Measurements from ENCODE around the gene CYTH3.
"Not testable (repeated sequence)": the region's sequence is repeated elsewhere in the genome, so short reads cannot be mapped to it uniquely, and the experiment has no call there.

Gene CYTH3

DNA sequence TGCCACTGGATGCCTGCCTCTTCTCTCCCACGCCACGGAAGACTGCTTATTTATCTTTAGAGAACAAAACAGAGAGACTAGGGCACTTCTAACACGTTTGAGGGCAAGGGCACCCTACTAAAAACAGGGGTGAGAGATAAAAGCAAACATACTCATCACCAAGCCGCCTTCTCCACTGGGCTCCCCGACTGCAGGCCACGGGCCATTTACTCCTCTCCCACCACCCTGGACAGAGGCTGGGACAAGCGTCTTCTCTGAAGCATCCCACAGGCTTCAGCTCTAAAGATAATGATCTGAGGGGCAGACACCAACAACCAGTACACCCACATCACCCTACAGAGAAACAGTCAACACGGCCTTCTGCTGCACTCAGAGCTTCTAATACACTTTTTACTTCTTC, 78.7 kb downstream of the CYTH3 start:
- DNase-seq (ENCODE audit: low spot score): no peak

DNA sequence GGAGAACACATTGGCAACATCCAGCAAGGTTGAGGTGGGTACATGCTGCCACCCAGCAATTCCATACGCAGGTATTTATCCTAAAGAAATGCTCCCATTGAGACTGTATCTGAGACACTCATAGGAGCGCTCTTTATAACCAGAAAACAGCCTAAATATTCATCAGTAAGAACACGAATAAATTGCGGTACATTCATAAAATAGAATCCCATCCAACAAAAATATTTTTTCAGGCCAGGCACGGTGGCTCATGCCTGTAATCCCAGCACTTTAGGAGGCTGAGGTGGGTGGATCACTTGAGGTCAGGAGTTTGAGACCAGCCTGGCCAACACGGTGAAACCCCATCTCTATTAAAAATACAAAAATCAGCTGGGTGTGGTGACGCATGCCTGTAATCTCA, 81.9 kb downstream of the CYTH3 start:
- DNase-seq (ENCODE audit: low spot score): not testable (repeated sequence)

DNA sequence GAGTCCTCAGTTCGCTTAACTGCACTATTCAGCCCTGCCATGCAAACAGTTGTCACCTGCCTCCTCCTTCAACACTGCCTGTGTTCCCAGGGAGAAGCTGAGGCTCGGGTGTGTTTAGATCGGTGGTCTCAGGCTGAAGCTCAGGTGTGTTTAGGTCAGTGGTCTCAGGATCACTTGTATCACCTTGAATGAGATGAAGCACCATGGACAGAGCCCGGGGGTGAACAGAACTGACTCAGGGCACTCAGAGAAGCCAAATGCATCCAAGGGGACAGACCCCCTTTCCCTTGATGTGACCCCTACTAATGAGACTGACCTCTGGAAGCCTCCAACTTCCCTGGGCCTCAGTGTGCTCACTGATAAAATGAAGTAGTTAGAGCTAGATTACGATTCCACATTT, 84.0 kb downstream of the CYTH3 start:
- no peak for DNase-seq (ENCODE audit: low spot score)

DNA sequence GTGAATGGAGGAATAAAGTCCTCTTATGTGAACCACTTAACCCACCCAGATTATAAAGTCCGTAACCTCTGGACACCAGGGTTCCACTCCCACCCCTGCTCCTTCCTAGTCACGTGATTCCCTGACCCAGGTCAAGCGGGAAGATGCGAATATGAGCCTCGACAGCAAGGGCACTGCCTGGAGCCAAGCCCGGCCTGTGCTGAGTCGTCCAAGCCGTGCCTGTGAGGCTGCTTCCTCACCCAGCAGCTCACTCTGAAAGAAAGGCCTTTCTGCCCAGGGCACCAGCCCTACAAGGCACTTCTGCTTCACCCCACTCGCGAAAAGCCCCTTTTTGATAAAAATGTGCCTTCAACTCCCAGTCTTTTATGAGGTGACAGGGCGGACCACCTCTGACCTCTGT, 85.8 kb downstream of the CYTH3 start:
- DNase-seq (ENCODE audit: low spot score): no peak

DNA sequence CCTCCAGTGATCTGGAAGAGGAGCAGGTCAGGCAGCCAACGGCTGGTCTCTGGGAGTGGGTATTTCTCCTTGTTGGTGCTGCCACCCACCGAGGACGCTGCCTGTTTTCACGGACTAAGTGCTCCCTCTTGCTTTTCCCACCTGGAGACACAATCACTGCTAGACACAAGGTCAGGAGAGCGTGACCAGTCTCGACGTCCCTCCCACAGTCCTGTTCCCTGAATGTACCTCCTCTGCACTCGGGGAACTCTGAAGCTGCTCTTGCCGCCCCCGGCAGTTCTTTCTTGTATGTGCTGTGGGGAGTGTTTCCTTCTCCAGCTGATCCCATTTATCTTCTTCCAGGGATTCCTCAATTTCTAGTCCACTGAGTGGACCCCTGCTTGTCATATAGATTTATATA, 89.4 kb downstream of the CYTH3 start:
- DNase-seq (ENCODE audit: low spot score): no peak

DNA sequence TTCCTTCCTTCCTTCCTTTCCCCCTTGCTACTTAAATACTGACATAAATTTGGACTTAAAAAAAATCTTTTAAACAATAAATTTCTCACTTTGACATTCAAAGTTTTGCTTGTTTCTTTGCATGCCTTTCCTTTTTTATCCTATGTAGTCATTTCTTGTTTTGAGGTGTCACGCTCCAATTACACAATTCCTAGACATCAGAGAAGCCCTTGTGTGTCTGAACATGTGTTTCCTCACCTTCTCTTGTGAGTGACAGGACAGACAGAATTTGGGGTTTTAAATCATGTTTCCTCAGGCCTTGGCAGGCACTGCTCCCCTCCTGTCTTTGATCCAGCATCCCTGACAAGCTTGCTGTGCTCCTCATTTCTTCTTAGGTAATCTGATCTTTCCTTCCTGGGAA, 91.3 kb downstream of the CYTH3 start:
- no peak for DNase-seq (ENCODE audit: low spot score)

DNA sequence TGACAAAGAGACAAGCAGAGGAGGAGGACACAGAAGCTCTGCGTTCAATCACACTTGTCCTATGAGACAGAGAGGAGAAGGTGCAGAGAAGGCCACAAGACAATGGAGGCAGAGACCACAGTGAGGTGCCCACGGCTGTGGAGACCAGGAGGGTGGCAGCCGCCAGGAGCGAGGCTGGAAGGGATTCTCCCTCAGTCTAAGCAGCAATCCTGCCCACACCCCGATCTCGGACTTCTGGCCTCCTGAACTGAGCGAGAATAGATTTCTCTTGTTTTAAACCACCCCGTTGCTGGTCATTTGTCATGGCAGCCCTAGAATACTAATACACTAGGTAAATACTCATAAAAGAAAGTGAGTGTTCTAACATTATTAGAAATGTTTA, 92.1 kb downstream of the CYTH3 start:
- no peak for DNase-seq (ENCODE audit: low spot score)

DNA sequence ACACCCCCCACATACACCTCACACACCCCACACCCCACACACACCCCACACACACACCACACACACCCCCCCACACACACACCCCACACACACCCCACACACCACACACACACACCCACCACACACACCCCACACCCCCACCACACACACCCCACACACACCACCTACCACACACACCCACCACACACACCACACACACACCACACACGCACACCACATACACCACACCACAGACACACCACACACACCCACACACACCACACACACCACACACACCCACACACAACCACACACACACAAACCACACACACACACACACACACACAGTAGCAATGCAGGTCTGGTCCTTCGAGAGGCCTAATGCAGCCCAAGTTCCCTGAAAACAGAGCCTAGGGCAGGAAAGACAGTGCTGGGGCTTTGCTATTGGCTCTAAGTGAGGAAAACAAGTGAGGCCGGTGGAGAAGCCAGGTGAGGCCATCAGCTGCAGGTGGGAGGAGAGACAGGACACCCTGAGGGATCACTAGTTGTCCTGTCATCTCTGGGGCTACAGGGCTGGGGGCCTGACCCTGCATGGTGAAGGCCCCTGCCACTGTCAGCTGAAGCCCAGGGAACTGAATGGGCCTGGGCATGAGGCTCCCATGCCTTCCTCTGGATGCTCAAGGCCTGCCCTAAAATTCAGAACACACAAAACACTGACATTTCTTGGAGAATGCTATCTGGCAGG, 92.6 kb downstream of the CYTH3 start:
- no peak for DNase-seq (ENCODE audit: low spot score)

DNA sequence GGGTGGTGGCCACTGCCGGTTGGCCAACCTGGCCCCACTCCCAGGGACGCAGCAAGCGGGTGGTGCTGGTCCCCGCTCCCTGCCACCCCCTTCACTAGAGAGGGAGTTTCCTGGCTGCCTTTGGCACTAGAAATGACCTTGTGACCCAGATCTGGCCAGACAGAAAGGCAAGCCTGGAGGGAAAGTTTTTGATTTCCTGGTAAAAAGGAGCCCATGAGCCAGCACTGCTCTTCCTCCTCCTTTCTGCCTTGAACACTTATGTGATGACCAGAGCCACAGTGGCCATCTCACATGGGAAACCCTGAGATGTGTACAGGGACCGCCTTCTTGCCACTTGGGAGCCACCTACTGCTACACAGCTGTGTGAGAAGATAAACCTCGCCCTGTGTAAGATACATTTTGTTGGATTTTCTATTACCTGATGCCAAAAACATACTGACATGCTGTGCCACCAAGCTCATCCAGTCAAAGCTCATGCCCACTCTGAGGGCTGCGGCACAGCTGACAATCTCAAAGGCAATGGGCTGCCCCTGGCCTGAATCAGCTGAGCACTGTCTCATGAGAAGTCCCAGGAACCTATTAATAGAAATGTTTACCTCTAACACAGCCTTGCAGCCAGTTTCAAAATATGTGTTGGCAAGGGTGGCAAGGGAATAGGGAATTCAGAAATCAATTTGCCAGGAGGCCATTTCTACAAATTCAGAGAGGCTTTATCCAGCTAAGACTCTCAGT, 94.0 kb downstream of the CYTH3 start:
- no peak for DNase-seq (ENCODE audit: low spot score)

DNA sequence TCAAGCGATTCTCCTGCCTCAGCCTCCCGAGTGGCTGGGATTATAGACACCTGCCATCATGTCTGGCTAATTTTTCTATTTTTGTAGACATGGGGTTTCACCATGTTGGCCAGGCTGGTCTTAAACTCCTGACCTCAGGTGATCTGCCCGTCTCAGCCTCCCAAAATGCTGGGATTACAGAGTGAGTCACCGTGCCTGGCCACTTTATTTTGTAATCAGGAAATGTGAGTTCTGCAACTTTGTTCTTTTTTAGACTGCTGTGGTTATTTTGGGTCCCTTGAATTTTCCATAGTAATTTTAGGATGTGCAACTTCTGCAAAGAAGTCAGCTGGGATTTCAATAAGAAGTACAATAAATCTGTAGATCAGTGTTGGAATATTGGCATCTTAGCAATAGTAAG, 96.8 kb downstream of the CYTH3 start:
- no peak for DNase-seq (ENCODE audit: low spot score)

DNA sequence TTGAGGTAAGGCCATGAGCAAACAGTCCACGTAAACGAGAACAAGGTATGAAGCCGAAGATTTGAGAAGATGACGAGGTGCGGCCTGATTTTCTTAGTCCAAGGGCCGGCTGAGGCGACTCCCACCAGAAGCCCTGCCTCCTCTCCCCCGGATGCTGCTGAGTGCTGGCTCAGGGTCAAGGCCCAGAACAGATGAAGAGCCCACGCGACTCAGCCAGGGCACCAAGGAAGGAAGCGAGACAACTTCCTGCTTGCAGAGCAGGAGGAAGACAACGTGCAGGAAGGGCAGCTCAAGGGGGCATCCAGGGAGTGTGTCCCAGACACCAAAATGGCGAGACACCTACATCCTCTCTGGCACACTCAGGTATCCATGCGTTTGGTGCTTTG, 99.5 kb downstream of the CYTH3 start:
- DNase-seq (ENCODE audit: low spot score): no peak

DNA sequence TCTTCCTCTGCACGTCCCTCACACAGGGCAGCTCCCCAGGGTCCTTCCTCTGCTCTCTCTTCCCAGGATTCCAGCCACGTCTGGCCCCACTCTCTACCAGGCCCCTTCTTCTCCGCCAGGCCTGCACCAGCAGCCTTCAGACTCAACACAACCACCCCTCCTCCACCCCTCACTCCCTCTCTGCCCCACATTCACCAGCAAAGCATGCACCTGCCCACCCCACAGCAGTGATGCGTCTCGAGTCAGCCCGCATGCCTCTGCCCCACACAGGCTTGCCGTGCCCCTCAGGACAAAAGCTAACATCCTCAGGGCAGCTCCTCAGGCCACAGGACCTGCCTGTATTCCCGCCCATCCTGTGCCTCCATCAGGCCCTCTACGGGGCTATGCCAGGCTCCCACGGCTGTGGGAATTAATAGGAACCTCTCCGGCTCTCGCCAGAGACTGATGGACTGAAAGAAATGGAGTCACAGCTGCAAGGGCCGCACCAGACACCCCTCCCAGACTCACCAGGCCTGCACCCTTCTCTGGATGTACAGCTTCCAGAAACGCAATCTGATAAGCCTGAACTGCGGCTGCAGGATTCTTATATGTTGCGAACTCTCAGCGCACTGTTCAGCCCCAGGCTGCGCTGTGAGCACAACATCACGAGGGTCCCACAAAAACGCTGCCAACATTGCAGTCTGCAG, 100.1 kb downstream of the CYTH3 start:
- DNase-seq (ENCODE audit: low spot score): no peak

DNA sequence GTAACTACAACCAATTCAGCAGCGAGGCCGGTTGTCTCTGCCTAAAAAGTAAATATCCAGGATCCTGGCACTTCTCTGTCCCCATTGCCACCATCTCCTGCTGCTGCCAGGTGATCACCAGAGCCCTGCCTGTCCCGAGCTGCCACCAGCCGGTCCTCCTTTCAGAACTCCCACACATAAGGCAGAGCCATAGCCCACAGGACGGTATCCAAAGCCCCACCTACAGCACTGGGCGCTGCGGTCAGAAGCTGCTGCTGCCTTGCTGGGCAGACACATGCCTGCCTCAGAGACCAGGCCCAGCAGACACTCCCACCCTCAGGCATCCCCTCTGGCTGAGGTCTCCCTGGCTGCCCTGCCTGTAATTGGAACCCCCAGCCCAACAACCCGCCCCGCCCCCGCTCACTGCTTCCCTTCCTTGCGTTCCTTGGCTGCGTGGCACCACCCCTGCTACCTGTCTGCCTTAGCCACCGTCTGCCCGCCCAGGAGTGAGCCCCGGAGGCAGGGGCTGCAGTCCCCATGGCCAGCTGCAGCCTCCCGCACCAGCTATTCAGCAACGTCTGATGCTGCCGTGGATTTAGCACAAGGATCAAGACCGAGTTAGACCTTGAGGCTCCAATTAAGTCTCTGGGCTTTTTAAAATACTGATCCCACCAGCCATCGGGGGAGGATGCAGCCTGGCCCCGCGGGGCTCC, 100.7 kb downstream of the CYTH3 start:
- DNase-seq (ENCODE audit: low spot score): no peak

DNA sequence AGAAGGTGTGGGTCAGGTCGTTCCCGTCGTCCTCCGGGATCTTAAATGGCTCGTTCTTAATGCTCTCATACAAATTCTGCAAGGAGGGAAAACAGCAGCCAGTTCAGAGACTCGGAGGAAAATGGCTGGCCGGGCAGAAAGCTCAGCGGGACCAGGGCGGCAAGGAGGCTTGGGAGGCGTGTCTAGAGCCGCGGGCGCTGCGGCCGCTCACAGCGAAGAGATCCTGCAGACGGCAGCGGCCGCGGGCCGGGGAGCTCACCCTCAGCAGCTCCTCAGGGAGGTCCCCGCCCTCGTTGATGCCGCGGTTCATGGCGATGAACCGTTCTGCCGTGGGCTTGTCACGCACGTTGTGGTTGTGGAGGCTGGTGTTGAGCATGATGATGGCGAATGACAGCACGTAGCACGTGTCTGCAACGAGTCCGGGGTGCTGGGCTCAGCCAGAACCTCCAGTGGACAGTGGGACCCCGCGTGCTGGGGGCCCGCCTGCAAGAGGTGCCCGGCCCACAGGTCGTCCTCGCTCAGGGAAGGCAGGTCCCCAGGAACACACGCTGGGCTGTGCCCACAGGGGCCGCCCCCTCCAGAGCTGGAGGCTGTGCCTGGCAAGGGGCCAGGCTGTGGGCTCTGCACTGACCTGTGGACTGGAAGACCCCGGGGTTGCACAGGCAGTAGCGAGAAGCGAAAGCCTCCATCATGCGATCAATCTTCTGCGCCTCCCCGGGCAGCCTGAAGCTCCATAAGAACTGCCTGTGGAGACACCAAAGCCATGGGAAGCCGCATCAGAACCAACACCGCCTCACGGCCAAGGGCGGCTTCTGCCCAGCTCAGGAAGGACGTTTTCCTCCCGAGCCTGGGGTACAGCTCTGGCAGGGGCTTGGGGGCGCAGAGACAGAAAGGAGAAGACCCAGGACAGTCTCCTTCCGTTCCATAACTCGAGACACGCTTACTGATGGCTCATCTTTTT, 101.6 kb downstream of the CYTH3 start:
- no peak for DNase-seq (ENCODE audit: low spot score)

DNA sequence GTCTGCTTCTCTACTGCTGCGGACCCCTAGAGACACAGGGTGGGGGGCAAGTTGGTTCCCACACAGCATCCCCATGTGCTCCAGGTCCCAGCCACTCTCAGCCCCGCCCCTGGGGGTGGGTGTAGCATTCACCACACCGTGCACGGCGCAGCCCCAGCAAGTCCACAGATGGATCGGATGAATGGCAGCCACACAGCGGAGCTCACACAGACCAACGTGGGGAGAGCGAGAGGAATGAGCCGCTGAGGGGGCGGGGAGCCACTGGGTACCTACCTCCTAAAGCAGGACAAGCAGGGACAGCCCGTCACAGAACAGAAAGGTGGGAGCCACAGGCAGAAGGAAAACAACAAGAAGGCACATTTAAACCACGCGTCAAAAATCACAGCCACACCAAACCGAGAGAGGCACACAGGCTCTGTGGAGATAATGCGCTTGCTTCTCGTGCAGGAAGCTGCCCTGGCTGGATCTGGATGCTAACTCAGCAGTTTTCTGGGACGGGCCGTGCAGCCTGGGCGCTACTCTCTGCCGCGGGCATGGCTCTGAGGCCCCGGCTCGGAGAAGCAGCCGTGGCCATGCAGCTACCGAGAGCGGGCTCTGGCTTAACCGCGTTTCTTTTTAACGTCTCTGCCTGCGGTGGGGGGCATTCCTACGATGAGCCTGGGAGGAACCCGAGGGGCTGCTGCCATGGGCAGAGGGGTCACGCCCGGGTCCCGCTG, 102.5 kb downstream of the CYTH3 start:
- DNase-seq (ENCODE audit: low spot score): no peak

DNA sequence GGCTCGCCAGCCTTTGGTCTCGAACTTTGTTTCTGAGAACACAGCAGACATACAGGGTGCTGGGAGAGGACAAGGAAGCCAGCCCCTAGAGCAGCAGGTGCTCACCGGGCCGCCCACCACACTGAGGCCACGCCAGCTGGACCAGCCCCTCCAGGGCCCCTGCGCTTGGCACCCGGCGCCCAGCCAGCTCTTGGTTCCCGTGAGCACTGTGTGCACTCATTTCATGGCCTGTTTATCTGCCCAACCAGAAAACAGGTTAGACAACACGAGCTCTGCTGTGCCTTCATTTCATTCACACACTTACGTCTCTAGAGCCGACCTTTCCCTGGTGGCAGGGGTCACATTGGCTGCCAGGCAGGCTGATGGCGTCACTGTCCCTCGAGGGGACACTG, 104.0 kb downstream of the CYTH3 start:
- no peak for DNase-seq (ENCODE audit: low spot score)

DNA sequence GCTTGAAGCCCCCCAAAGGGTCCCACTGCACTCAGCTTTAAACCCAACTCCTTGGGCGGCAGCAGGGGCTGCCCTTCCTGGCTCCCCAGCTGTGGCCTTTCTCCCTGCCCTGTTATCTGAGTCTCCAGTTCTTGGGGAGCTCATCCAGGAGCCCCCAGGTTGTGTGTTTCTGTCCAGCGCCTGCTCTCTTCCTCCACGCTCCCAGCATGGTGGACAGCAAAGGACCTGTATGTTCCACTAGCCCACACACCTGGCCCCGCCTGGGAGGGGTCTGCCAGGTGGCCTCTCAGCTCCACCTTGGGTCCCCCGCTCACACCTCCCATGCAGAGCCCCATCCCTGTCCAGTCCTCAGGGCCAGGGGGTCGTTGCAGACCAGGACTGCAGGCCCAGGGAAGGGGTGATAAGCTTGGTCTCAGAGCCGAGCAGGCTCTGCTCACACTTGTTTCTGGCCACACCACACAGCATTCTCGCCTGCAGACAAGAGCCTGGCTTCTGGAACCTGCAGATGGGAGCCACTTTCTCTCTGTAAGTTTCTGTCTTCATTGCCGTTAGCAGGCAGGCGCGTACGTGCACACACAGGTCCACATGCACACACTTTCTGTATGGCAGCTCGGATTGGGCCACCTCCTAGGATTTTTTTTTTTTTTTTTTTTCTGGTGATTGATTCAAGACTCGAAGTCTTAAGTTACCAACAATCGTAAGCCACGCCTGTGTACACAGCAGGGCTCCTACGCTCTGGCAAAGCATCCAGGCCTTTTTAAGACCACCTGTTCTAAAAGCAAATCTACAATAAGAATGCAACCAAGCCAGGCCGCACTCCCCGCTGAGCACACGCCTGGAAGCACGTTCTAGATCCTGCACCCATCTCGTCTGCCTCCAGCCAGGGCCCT, 104.6 kb downstream of the CYTH3 start:
- DNase-seq (ENCODE audit: low spot score): no peak

DNA sequence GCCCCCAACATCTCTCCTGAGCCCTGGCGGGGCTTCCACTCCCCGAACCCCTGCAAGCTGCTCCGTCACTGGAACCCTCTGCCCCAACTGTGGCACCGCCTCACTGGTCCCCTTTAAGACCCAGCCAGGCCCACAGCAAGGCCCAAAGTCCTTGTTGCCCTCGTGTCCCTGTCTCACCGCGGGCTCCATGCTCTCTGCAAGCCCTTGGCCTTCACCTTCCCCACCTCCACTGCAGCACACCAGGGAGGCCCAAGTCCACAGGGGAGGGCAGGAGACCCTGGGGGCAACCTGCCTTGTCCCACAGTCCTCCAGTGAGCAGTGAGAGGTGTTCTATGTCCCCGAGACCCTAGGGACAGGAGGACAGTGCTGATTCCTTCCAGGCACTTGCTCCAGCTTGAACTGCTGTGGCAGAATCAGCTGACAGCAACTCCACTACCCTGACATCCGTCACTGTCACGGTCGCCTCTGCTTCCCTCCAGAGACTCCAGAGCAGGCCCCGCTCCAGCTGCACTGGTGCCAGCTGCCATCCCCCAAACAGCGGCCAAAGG, 105.3 kb downstream of the CYTH3 start:
- DNase-seq (ENCODE audit: low spot score): no peak

DNA sequence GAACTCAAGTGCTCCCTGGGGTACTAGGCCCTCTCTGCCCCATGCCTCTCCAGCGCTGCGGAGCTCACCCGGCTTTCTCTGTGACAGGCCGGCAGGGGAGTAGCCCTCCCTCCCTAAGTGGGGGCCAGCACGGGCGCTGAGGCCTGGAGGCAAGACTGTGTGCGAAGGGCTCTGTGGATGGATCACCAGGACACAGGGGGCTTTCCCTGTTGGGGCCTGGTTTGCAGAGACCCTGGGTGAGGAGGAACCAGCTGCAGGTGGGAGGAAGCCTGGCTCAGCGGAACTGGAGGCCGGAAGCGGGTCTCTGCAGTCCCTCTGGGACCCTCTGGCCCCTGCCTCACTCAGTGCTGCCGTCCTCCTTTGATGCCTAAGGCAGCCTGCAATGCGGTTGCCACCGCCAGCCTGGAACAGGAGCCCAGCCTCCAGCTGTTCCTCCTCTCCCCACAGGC, 106.0 kb downstream of the CYTH3 start:
- no peak for DNase-seq (ENCODE audit: low spot score)
